CD4-positive, alpha-beta T cell treated with Interleukin-1 beta for 1 hour (primary cell): ENCODE results near the gene DPAGT1.
A peak's percentile ranks its signal among the peaks of the same experiment; 100 is the strongest.
"Not testable (repeated sequence)": the region's sequence is repeated elsewhere in the genome, so short reads cannot be mapped to it uniquely, and the experiment has no call there.

Source experiments
- DNase-seq, 2 donors: peaks; one replicate each; pipeline ENCODE4 v3.0.0-alpha.2; 2020 to 2022

Gene DPAGT1

DNA sequence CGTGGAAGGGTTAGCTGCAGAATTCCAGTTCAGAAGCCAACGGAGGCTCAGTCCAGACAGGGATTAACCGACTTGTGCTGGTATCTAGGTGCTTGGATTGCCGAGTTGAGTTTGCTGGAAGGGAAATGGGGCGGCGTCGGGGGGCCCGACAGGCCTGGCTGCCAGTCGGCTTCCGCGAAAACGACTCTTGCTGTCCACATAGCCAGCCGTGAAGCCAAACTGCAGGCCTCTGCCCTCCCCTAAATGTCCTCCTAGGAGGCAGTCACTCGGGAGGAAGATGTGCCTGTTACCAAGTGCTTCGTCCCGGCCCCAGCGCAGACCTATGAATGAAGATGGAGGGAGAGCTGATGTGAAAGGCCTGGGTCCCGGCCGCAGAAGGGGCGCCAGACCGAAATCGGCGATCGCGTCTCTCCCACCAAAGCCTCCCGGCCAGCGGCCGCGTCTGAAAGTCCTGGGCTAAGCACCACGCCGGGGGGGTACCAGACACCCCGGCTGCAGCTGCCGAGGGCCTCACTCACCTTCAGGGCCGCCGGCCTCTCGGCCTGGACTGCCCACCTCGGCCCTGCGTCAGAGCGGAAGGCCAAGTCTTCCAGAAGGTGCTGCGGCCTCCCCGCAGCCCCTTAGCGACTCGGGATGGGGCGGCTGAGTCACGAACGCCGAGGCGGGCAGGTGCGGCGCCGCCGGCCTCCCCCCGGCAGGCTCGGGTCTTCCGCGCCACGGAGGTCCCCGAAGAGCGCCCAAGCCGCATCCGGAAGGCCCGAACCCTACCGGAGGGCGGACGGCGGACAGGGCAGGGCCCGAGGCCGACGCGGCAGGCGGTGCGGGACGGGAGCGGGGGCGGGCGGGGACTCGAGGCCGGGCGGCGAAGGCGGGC lies 7.5 kb downstream of the DPAGT1 start:
- DNase-seq: peak; percentile 39 to 44

DNA sequence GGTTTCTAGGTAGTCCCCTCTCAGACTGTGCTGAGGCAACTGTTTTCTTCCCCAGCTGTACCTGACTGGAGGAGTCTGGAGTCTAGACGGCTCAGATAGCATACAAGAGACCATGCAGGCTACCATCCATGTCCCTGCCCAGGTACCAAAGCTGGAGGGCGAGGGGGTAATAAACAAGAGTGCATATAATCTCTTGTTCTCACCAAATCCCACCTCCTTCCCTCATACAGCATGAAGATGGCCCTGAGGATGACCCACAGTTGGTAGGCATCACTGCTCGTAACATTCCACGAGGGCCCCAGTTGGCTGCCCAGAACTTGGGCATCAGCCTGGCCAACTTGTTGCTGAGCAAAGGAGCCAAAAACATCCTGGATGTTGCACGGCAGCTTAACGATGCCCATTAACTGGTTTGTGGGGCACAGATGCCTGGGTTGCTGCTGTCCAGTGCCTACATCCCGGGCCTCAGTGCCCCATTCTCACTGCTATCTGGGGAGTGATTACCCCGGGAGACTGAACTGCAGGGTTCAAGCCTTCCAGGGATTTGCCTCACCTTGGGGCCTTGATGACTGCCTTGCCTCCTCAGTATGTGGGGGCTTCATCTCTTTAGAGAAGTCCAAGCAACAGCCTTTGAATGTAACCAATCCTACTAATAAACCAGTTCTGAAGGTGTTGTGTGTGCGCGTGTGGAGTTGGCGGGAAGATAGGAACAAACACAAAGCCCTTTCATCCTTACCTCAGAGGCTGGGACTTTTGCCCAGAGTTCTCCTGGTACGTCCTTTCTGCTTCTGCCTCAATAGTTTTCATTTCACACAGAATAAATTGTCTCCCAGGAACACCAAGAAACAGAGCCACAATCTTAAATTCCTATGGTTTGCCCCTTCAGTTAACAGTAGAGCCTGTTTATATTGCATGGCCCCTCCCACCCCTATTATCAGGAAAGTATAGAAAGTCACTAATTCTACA lies 8.5 kb downstream of the DPAGT1 start:
- no peak for DNase-seq

DNA sequence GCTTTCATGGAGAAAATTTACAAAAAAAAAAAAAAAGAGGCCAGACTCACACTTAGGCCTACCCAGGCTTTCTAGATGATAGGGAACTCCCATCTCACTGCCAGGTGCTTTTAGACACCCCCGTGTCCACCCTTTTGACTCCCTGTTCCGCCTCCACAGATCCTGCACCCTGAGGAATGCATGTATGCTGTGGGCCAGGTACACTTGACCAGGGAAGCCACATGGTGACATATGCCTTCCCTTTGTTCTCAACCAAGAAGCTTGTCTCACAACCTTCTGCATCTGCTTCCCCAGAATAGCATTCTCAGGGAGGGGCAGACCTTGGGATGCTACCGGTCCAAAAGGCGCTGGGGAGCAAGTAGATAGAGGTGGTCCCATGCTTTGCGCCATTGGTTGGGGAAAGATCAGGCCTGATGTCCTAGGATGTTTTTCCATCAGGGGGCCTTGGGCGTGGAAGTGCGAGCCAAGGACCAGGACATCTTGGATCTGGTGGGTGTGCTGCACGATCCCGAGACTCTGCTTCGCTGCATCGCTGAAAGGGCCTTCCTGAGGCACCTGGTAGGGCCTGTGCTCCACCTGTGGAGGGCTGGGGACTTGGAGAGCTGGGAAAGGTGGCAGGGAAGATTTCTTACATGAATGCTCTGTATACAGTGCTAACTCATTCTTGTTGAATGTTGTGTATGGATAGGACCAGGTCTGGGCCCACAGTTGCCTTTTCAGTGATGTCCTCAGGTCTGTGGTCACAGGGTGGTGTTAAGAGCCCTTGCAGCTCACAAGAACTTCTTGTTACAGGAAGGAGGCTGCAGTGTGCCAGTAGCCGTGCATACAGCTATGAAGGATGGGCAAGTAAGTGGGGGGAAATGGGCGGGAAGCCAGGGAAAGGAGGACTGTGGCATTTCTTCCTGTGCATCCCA lies 9.4 kb downstream of the DPAGT1 start:
- DNase-seq: no peak

- DNase-seq: no peak
These were observed 10.5 kb downstream of the DPAGT1 start for GRCh38 chr11:119091178-119091577.

DNA sequence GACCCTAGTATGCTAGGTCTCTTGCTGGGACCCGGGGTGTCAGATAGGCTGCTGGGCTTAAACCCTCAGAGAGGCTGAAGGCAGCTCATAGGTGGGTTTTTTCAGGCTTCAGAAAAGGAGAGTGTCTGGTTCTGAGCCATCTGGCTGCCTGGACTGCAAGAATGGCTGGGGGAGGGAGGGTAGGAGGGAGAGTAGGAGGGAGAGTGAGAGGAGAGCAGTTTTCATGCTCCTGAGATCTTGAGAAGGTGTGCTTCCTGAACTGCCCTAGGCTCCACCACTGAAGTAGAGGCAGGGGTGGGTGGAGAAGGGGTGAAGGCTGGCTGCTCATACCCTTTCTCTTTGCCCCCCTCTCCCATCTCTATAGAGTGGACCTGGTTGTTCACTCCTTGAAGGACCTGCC lies 12.3 kb downstream of the DPAGT1 start:
- no peak for DNase-seq

- DNase-seq: no peak
These were observed 13.2 kb downstream of the DPAGT1 start for GRCh38 chr11:119088406-119088805.

- DNase-seq: no peak
These were observed 13.9 kb downstream of the DPAGT1 start for GRCh38 chr11:119087747-119088241.

- DNase-seq: no peak
These were observed 14.5 kb downstream of the DPAGT1 start for GRCh38 chr11:119087123-119087522.

- DNase-seq: no peak
These were observed 16.2 kb downstream of the DPAGT1 start for GRCh38 chr11:119085437-119085847.

GRCh38 chr11:119084663-119085436 lies 16.8 kb downstream of the DPAGT1 start, which contains the start of gene HMBS:
TSS of gene HMBS (plus strand) at chr11:119084881. CDS start at chr11:119085034, 153 bp downstream.
- peak; percentile 92 to 93 for DNase-seq

DNA sequence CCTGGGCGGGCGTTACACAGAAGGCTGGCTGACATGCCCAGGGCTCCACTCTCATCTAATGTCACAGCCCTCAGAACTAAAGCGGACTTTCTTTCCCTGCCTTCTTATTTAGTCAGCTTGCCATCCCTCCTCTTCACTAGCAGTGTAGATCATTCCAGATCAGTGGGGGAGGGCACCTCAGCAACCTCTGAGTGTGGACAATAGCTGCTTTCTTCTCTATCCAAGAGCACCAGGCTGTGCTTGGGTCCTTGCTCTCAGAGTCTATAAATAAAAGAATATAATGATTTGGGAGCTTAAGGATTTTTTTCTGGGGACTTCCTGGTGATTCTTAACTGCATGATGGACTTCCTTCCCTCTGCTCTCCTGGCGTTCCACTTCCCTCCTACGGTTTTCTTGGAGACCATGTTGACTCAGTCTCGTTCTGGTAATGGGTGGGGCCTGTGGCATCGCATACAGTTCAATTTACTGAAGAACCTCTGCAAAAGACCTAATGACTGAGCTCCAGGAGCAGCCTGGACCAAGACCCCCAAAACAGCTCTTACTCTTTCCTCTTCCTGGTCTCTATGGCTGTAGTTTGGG lies 19.9 kb downstream of the DPAGT1 start:
- no peak for DNase-seq

DNA sequence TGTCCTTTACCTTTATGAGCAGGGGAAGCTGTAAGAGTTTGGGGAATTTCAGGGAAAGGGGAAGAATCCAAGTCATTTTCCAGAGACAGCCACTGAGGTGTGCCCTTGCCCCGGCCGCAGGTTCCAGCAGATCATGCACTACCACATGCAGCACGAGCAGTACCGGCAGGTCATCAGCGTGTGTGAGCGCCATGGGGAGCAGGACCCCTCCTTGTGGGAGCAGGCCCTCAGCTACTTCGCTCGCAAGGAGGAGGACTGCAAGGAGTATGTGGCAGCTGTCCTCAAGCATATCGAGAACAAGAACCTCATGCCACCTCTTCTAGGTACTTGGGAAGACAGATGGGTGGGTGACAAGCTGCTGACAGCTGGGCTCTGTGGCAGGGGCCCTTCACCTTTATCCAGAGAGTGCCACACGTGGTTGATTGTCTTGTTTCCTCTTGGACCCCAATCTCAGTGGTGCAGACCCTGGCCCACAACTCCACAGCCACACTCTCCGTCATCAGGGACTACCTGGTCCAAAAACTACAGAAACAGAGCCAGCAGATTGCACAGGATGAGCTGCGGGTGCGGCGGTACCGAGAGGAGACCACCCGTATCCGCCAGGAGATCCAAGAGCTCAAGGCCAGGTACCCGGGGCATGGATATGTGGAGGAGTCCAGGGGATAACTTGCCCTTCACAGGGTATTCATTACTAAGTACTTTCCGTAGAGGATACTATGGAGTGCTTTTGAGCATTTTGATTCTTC lies 22.8 kb downstream of the DPAGT1 start:
- DNase-seq: no peak

DNA sequence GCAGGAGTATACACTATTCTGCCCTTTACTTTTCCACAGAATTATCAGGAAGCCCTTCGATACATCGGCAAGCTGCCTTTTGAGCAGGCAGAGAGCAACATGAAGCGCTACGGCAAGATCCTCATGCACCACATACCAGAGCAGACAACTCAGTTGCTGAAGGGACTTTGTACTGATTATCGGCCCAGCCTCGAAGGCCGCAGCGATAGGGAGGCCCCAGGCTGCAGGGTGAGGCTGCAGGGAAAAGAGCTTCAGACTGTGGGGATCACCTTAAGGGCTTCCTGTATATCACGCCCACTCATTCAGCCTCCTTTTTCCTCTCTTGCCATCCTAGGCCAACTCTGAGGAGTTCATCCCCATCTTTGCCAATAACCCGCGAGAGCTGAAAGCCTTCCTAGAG lies 23.8 kb downstream of the DPAGT1 start:
- DNase-seq: no peak

- DNase-seq: peak; percentile 97
These were observed 34.1 kb downstream of the DPAGT1 start, which contains the start of gene VPS11 for GRCh38 chr11:119067371-119068222. TSS of gene VPS11 (plus strand) at chr11:119067818. CDS start at chr11:119067824, 6 bp downstream.

GRCh38 chr11:119065369-119065768 lies 36.3 kb downstream of the DPAGT1 start:
- DNase-seq: peak; percentile 54 to 68

- no peak for DNase-seq
These were observed 38.9 kb downstream of the DPAGT1 start for GRCh38 chr11:119062779-119063178.

DNA sequence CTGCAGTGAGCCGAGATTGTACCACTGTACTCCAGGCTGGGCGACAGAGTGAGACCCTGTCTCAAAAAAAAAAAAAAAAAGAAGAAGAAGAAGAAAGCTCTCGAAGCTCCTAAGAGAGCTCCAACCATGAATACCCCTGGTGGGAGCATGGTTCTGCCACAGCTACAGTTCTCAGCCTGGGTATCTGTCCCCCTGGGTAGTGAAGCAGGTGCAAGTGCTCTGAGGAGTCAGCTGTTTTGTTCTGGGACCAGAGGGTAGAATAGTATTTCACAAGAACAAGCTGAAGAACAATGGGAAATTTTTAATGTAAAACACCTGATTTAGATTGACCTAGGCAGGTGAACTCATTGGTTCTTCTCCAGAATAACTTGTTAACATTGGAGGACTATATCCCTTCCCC lies 40.4 kb downstream of the DPAGT1 start:
- DNase-seq: no peak

DNA sequence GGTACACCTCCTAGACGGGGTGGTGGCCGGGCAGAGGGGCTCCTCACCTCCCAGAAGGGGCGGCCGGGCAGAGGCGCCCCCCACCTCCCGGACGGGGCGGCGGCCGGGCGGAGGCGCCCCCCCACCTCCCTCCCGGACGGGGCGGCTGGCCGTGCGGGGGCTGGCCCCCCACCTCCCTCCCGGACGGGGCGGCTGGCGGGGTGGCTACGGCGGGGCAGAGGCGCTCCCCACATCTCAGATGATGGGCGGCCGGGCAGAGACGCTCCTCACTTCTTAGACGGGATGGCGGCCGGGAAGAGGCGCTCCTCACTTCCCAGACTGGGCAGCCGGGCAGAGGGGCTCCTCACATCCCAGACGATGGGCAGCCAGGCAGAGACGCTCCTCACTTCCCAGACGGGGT lies 42.5 kb downstream of the DPAGT1 start:
- not testable (repeated sequence) for DNase-seq
